ENCODE measurements around the gene VSIG10L2. TPM values are rescaled to one million over a fixed set of nuclear protein-coding genes. Genes with fewer than 3 reads are reported as not detected.

VSIG10L2 gene
- polyA plus RNA-seq, 2 of the 4 experiments (the other 2 are of a cell fraction): not detected

DNA sequence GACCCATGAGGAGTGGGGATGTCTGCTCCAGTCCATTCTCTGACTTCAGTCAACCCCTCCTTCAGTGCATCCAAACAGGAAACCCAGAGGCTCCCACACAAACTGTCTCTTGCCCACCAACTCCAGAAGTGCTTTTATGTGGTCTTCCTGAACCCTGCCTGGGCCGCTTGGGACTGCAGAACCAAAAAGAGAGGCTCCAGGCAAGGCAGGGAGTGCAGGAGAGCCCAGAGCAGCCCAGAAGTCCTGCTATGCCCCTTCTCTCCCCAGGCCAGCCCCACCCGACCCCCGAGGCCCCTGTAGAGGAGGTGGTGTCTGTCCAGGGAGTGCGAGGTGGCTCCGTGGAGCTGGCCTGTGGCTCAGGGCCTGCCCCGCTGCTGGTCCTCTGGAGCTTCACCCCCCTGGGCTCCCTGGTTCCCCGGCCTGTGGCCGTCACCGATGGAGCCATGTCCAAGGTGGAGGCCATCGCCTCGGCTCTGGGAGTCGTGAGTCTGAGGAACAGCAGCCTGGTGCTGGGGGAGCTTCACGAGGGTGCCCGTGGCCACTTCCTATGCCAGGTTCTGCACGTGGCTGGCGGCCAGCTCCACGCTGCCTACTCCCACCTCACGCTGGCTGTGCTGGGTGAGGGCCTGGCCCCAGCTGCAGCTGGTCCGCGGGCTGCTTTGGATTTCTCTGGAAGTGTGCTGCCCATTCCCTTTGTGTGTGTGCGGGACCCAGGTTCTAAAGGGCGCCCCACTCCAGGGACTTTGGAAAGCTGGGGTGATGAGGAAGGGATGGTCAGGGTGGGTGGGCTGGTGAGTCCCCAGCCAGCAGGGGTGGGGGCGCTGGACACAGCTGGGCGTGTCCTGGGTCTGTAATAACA is 1.8 kb downstream of the VSIG10L2 start:
- DNase-seq (ENCODE audit: low read depth in 1 of 2, low spot score in 1 of 2): no peak
- CTCF ChIA-PET: no interaction called here
- FAIRE-seq: no peak
- TF ChIP-seq RARB (CRISPR knock-in tag; IDR thresholded peaks at IDR 0.05) (no peak), CHD4 (IDR thresholded peaks at IDR 0.05; ENCODE audit: borderline replicate concordance) (no peak), RNF2 (IDR thresholded peaks at IDR 0.05; ENCODE audit: borderline replicate concordance, low read depth) (no peak), TP53 (CRISPR knock-in tag; IDR thresholded peaks at IDR 0.05) (no peak), ZC3H11A (IDR thresholded peaks at IDR 0.05) (no peak), JUNB (IDR thresholded peaks at IDR 0.05) (no peak), NR3C1 (IDR thresholded peaks at IDR 0.05) (no peak), POLR2A (IDR thresholded peaks at IDR 0.05; ENCODE audit: low read length) (no peak), FOSL2 (IDR thresholded peaks at IDR 0.05) (no peak), FOSL2 (CRISPR knock-in tag; IDR thresholded peaks at IDR 0.05) (no peak)
- TF ChIP-seq, protein P1, sequence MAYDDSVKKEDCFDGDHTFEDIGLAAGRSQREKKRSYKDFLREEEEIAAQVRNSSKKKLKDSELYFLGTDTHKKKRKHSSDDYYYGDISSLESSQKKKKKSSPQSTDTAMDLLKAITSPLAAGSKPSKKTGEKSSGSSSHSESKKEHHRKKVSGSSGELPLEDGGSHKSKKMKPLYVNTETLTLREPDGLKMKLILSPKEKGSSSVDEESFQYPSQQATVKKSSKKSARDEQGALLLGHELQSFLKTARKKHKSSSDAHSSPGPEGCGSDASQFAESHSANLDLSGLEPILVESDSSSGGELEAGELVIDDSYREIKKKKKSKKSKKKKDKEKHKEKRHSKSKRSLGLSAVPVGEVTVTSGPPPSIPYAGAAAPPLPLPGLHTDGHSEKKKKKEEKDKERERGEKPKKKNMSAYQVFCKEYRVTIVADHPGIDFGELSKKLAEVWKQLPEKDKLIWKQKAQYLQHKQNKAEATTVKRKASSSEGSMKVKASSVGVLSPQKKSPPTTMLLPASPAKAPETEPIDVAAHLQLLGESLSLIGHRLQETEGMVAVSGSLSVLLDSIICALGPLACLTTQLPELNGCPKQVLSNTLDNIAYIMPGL (CRISPR knock-in tag; IDR thresholded peaks at IDR 0.05; ENCODE audit: borderline replicate concordance): no peak
- TF ChIP-seq, protein P2, sequence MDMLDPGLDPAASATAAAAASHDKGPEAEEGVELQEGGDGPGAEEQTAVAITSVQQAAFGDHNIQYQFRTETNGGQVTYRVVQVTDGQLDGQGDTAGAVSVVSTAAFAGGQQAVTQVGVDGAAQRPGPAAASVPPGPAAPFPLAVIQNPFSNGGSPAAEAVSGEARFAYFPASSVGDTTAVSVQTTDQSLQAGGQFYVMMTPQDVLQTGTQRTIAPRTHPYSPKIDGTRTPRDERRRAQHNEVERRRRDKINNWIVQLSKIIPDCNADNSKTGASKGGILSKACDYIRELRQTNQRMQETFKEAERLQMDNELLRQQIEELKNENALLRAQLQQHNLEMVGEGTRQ (IDR thresholded peaks at IDR 0.05): no peak
- Histone ChIP-seq H3K27ac (no peak overlapping the region), H3K4me1 (no peaks in the 10 kb centered on the region), H3K9me3 (no peaks in the 10 kb centered on the region), H3K4me3 (no peak overlapping the region), H3K4me2 (no peak overlapping the region)
- ATAC-seq: no peak
- POLR2A ChIA-PET: no interaction called here
- WGBS (ENCODE audit: missing lambda C conversion rate): 72% methylated on average over 11 of the region's 24 CpGs

DNA sequence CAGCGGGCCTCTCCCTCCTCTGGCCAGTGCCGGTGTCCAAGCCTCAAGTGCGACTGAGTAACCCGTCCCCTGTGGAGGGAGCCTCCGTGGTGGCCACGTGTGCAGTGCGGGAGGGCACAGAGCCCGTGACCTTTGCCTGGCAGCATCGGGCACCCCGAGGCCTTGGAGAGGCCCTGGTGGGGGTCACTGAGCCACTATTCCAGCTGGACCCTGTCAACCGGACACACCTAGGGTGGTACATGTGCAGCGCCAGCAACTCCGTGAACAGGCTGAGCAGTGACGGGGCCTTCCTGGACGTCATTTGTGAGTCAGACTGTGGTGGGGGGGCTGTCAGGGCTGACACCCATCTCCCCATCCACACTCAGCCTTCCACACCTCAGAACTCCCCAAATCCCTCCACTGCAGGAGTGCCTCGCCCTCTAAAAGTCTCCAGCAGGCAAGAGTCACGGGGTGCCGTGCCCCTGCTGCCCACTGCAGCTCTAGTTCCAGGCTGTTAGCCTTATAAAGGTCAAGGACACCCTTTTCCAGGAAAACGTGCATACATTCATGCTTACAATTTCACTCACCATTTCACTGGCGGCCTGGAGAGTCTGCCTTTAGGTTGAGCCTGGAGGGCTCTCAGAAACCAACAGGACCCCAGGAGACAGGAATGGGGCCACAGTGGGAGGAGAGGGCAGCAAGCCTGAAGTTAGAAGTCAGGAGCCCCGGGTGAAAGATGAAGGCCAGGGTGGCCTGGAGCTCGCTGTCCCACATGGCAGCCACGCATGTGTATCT is 2.6 kb downstream of the VSIG10L2 start:
- no peak for FAIRE-seq
- H3K4me2 ChIP-seq: no peak overlapping the region
- DNase-seq (ENCODE audit: low read depth in 1 of 2, low spot score in 1 of 2): no peak
- TF ChIP-seq, protein P3, sequence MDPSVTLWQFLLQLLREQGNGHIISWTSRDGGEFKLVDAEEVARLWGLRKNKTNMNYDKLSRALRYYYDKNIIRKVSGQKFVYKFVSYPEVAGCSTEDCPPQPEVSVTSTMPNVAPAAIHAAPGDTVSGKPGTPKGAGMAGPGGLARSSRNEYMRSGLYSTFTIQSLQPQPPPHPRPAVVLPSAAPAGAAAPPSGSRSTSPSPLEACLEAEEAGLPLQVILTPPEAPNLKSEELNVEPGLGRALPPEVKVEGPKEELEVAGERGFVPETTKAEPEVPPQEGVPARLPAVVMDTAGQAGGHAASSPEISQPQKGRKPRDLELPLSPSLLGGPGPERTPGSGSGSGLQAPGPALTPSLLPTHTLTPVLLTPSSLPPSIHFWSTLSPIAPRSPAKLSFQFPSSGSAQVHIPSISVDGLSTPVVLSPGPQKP (IDR thresholded peaks at IDR 0.05; ENCODE audit: low read depth, low read length): no peak
- TF ChIP-seq RFX5 (IDR thresholded peaks at IDR 0.05) (no peak), HOXA7 (CRISPR knock-in tag; IDR thresholded peaks at IDR 0.05) (no peak), TP53 (CRISPR knock-in tag; IDR thresholded peaks at IDR 0.05) (no peak), NFE2L2 (conservative IDR thresholded peaks at IDR 0.05; ENCODE audit: low read length) (no peak), POLR2A (IDR thresholded peaks at IDR 0.05; ENCODE audit: low read length) (no peak), NPAS2 (CRISPR knock-in tag; IDR thresholded peaks at IDR 0.05; ENCODE audit: borderline replicate concordance) (no peak), SMC3 (IDR thresholded peaks at IDR 0.05) (no peak), JUNB (IDR thresholded peaks at IDR 0.05) (no peak), SREBF2 (IDR thresholded peaks at IDR 0.05) (no peak), RNF2 (IDR thresholded peaks at IDR 0.05; ENCODE audit: borderline replicate concordance, low read depth) (no peak), NR3C1 (IDR thresholded peaks at IDR 0.05) (no peak), KDM5A (IDR thresholded peaks at IDR 0.05) (no peak), HOXB13 (CRISPR knock-in tag; IDR thresholded peaks at IDR 0.05; ENCODE audit: low read depth) (no peak)
- TF ChIP-seq, protein P4, sequence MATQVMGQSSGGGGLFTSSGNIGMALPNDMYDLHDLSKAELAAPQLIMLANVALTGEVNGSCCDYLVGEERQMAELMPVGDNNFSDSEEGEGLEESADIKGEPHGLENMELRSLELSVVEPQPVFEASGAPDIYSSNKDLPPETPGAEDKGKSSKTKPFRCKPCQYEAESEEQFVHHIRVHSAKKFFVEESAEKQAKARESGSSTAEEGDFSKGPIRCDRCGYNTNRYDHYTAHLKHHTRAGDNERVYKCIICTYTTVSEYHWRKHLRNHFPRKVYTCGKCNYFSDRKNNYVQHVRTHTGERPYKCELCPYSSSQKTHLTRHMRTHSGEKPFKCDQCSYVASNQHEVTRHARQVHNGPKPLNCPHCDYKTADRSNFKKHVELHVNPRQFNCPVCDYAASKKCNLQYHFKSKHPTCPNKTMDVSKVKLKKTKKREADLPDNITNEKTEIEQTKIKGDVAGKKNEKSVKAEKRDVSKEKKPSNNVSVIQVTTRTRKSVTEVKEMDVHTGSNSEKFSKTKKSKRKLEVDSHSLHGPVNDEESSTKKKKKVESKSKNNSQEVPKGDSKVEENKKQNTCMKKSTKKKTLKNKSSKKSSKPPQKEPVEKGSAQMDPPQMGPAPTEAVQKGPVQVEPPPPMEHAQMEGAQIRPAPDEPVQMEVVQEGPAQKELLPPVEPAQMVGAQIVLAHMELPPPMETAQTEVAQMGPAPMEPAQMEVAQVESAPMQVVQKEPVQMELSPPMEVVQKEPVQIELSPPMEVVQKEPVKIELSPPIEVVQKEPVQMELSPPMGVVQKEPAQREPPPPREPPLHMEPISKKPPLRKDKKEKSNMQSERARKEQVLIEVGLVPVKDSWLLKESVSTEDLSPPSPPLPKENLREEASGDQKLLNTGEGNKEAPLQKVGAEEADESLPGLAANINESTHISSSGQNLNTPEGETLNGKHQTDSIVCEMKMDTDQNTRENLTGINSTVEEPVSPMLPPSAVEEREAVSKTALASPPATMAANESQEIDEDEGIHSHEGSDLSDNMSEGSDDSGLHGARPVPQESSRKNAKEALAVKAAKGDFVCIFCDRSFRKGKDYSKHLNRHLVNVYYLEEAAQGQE (IDR thresholded peaks at IDR 0.05): no peak
- TF ChIP-seq, protein P5, sequence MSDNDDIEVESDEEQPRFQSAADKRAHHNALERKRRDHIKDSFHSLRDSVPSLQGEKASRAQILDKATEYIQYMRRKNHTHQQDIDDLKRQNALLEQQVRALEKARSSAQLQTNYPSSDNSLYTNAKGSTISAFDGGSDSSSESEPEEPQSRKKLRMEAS (IDR thresholded peaks at IDR 0.05): no peak
- H3K4me3 ChIP-seq: no peak overlapping the region
- no peak overlapping the region for H3K27ac ChIP-seq
- no peaks in the 10 kb centered on the region for H3K4me1 ChIP-seq
- no peak for ATAC-seq
- CTCF ChIA-PET: no interaction called here
- POLR2A ChIA-PET: no interaction called here
- H3K9me3 ChIP-seq: no peaks in the 10 kb centered on the region
- WGBS (ENCODE audit: missing lambda C conversion rate): 68% methylated on average over 12 of the region's 23 CpGs
